Fibroblast of lung (primary cell): ENCODE data around the gene PHF1.

ENCODE experiments used
- EZH2 ChIP-seq: IDR thresholded peaks from 2 replicates; pipeline ENCODE4 v1.5.1; 2012; ENCODE audit warnings: low read length, control low read depth, mild to moderate bottlenecking; ENCODE audit errors: missing control alignments
- TF ChIP-seq, protein P1 (sequence below), 2 donors: IDR thresholded peaks in 1 of 2; conservative IDR thresholded peaks in 1 of 2; 1 replicate in 1 of 2; 2 replicates in 1 of 2; pipeline ENCODE4 v1.5.1; 2011 to 2012; ENCODE audit warnings: low read length in 2 of 2, control low read depth in 1 of 2, inconsistent platforms in 1 of 2, low read depth in 1 of 2, mild to moderate bottlenecking in 1 of 2

DNA sequence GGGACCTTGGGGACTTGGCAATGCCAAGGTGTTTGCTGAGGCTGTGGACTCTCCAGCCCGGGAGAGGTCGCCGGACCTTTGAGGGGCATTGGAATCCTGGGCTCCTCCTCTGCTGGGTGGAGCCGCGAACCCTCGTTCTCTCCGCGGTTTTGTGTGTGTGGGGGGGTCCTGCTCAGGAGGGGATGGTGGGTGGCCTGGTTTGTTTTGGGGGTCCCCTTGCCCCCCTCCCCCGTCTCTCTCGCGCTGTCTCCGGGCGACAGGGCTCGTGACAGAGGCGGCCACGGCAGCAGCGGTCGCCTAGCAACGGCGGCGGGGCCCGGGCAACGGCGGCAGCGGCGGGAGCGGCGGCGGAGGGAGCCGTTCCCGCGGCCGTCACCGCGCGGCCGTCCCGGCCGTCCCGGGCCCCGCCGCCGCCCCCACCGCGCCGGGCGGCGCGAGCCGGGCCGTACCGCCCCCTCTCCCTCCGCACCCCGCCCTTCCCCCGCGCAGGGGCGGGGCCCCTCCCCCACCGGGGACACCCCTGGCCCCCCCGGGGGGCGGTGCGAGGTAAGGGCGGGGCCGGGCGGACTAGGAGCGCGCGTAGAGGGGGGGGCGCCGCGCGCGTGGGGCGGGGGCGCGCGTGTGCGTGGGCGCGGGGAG, 16.9 kb downstream of the PHF1 start:
- TF ChIP-seq, protein P1, sequence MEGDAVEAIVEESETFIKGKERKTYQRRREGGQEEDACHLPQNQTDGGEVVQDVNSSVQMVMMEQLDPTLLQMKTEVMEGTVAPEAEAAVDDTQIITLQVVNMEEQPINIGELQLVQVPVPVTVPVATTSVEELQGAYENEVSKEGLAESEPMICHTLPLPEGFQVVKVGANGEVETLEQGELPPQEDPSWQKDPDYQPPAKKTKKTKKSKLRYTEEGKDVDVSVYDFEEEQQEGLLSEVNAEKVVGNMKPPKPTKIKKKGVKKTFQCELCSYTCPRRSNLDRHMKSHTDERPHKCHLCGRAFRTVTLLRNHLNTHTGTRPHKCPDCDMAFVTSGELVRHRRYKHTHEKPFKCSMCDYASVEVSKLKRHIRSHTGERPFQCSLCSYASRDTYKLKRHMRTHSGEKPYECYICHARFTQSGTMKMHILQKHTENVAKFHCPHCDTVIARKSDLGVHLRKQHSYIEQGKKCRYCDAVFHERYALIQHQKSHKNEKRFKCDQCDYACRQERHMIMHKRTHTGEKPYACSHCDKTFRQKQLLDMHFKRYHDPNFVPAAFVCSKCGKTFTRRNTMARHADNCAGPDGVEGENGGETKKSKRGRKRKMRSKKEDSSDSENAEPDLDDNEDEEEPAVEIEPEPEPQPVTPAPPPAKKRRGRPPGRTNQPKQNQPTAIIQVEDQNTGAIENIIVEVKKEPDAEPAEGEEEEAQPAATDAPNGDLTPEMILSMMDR (conservative IDR thresholded peaks at IDR 0.05 in 1 of 2, IDR thresholded peaks at IDR 0.05 in 1 of 2; ENCODE audit: low read depth in 1 of 2, low read length in 2 of 2) = no peak
- no peak for TF ChIP-seq EZH2
